ENCODE measurements around the gene DDX52. TPM values are rescaled to one million over a fixed set of nuclear protein-coding genes. Genes with fewer than 3 reads are reported as not detected.

DDX52 gene
- total RNA-seq, 3 donors from 2014 or later (not counting 1 experiment from before 2014, with no cell fraction given): 39.1 to 47.5 (median 41.9) TPM

DNA sequence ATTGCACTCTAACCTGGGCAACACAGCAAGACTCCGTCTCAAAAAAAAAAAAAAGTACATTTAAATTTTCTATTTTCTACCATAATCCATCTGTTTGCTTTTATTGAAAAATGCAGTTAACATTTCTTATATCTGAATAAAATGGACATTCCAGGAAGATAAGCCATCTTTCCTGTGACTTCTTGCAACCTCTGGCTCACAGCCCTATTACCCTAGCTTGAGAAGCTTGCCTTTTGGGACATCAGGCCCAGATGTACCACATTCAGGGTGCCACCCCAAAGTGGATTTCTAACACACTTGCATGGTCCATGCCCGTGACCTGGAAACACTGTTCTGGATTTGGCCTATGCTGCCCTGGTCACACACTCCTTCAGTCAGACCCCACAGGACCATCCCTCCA is 30.1 kb upstream of the DDX52 start:
- TF ChIP-seq, protein P1, sequence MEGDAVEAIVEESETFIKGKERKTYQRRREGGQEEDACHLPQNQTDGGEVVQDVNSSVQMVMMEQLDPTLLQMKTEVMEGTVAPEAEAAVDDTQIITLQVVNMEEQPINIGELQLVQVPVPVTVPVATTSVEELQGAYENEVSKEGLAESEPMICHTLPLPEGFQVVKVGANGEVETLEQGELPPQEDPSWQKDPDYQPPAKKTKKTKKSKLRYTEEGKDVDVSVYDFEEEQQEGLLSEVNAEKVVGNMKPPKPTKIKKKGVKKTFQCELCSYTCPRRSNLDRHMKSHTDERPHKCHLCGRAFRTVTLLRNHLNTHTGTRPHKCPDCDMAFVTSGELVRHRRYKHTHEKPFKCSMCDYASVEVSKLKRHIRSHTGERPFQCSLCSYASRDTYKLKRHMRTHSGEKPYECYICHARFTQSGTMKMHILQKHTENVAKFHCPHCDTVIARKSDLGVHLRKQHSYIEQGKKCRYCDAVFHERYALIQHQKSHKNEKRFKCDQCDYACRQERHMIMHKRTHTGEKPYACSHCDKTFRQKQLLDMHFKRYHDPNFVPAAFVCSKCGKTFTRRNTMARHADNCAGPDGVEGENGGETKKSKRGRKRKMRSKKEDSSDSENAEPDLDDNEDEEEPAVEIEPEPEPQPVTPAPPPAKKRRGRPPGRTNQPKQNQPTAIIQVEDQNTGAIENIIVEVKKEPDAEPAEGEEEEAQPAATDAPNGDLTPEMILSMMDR (IDR thresholded peaks at IDR 0.05): no peak
- intact Hi-C loops (cut with micrococcal nuclease): no loop called here
- H3K9me3 ChIP-seq (ENCODE audit: control insufficient read depth, insufficient read depth, low read length): no peaks in the 10 kb centered on the region
- H3K27ac Mint-ChIP-seq: no peak overlapping the region
- no peaks in the 10 kb centered on the region for H3K36me3 ChIP-seq (ENCODE audit: control insufficient read depth, insufficient read depth, low read length)
- H3K27me3 Mint-ChIP-seq (ENCODE audit: low read depth in 2 of 2): peaks cover 10 to 22% of the 10 kb centered on the region in 2 donors
- H3K4me3 ChIP-seq (ENCODE audit: low read length): no peak overlapping the region
- 95% methylated on average over 1 of the region's 2 CpGs for whole genome bisulfite sequencing (ENCODE audit: insufficient coverage)
- H3K27me3 ChIP-seq (ENCODE audit: control insufficient read depth, insufficient read depth, low read length): no peaks in the 10 kb centered on the region
- H3K9me3 Mint-ChIP-seq: peaks cover 0 to 1% of the 10 kb centered on the region in 2 donors
- H3K36me3 Mint-ChIP-seq: peaks cover 3% of the 10 kb centered on the region
- no peak overlapping the region for H3K4me3 Mint-ChIP-seq
- no peaks in the 10 kb centered on the region for H3K4me1 Mint-ChIP-seq
- no peak for DNase-seq
- ATAC-seq: no peak
- no peaks in the 10 kb centered on the region for H3K4me1 ChIP-seq (ENCODE audit: control insufficient read depth, insufficient read depth, low read length)
- no peak overlapping the region for H3K27ac ChIP-seq (ENCODE audit: low read length)

DNA sequence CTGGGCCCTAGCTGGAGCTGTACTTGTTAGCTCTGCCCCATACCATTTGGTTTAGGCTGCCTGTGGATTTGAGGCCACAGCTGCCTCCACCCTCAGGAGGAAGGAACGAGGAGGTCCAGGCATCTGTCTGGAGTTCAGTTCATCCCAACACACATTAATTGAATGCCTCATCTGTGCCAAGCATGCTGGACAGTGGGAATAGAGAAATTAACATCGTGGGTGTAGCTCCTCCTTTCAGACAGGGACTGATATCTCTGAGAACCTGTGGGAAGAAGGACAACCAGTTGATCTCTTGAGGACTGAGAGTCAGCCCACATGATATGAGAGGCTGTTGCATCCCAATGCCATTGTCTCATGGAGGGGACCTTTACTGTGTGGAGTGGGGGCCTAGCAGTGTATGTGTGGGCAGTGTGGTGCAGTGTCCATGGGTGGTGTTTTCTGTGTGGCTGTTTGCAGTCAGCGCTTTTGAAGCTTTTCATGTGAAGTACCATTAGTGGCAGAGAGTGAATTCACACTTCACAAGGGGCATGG is 29.4 kb upstream of the DDX52 start:
- H3K27ac Mint-ChIP-seq: no peak overlapping the region
- 80% methylated on average over 3 of the region's 3 CpGs for WGBS (ENCODE audit: insufficient coverage)
- ATAC-seq (no peak), DNase-seq (no peak)
- peaks cover 5 to 14% of the 10 kb centered on the region in 2 donors for H3K27me3 Mint-ChIP-seq (ENCODE audit: low read depth in 2 of 2)
- no peaks in the 10 kb centered on the region for H3K9me3 Mint-ChIP-seq
- no peak overlapping the region for H3K4me3 ChIP-seq (ENCODE audit: low read length)
- TF ChIP-seq, protein P1 (IDR thresholded peaks at IDR 0.05): no peak
- H3K4me3 Mint-ChIP-seq: no peak overlapping the region
- intact Hi-C loops (cut with micrococcal nuclease): no loop called here
- H3K36me3 ChIP-seq (ENCODE audit: control insufficient read depth, insufficient read depth, low read length): no peaks in the 10 kb centered on the region
- no peaks in the 10 kb centered on the region for H3K9me3 ChIP-seq (ENCODE audit: control insufficient read depth, insufficient read depth, low read length)
- H3K27ac ChIP-seq (ENCODE audit: low read length): no peak overlapping the region
- no peaks in the 10 kb centered on the region for H3K4me1 Mint-ChIP-seq
- no peaks in the 10 kb centered on the region for H3K36me3 Mint-ChIP-seq
- H3K4me1 ChIP-seq (ENCODE audit: control insufficient read depth, insufficient read depth, low read length): no peaks in the 10 kb centered on the region
- H3K27me3 ChIP-seq (ENCODE audit: control insufficient read depth, insufficient read depth, low read length): no peaks in the 10 kb centered on the region

DNA sequence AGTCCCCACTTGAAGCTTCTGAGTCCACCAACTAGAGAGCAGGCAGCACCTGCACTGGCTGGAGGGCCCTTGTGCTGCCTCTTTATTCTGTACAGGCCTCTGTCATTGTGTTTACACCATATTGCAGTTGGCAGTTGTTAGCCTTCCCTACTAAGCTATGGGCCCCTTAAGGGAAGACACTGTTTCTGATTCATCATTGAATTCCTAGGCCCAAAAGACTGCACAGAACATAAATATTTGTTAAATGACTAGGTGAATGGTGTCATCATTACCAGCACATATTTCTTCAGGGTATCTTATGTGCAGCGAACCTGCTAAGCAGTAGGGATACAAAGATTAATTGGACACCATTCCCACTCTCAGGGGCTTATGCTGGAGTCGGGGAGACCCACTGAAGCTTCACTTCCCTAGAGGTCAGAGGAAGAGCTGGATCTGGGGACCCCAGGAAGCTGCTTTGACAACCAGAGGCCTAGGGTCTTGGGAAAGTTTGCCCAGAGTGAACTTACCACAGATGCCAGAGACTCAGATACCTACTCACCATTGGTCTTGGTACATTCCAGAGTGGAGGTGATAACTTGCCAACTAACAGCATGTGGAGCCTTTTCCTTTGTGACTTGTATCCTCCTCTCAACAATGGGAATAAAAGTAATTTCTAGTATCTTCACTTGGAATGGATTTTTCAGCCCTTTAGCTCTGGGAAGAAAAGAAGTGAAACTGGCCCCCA is 28.7 kb upstream of the DDX52 start:
- ATAC-seq: no peak
- Histone ChIP-seq H3K27ac (ENCODE audit: low read length) (no peak overlapping the region), H3K27me3 (ENCODE audit: control insufficient read depth, insufficient read depth, low read length) (no peaks in the 10 kb centered on the region), H3K36me3 (ENCODE audit: control insufficient read depth, insufficient read depth, low read length) (no peaks in the 10 kb centered on the region), H3K9me3 (ENCODE audit: control insufficient read depth, insufficient read depth, low read length) (no peaks in the 10 kb centered on the region), H3K4me1 (ENCODE audit: control insufficient read depth, insufficient read depth, low read length) (no peaks in the 10 kb centered on the region), H3K4me3 (ENCODE audit: low read length) (no peak overlapping the region)
- Mint-ChIP-seq H3K9me3 (no peaks in the 10 kb centered on the region), H3K27ac (no peak overlapping the region), H3K4me3 (no peak overlapping the region), H3K27me3 (ENCODE audit: low read depth in 2 of 2) (peaks cover 3 to 8% of the 10 kb centered on the region in 2 donors), H3K36me3 (no peaks in the 10 kb centered on the region), H3K4me1 (no peaks in the 10 kb centered on the region)
- intact Hi-C loops (cut with micrococcal nuclease): no loop called here
- 79% methylated on average over 2 of the region's 2 CpGs for WGBS (ENCODE audit: insufficient coverage)
- TF ChIP-seq, protein P1 (IDR thresholded peaks at IDR 0.05): no peak
- DNase-seq: no peak

All from natural killer cell (primary cell).